Skeletal muscle cell (primary cell): Measurements from ENCODE around the gene SEMA3G.

Experiments
- DNase-seq: peaks from one replicate; pipeline ENCODE4 v3.0.0-alpha.2; 2010; ENCODE audit warnings: low read depth
- H3K4me3 ChIP-seq: 2 replicates; pipeline ENCODE4 v1.5.1; 2011; ENCODE audit warnings: low read depth, mild to moderate bottlenecking, control low read depth, low read length, moderate library complexity

The SEMA3G gene

GRCh38 chr3:52442409-52443267 lies 2.3 kb downstream of the SEMA3G start:
- no peak overlapping the region for H3K4me3 ChIP-seq
- no peak for DNase-seq

DNA sequence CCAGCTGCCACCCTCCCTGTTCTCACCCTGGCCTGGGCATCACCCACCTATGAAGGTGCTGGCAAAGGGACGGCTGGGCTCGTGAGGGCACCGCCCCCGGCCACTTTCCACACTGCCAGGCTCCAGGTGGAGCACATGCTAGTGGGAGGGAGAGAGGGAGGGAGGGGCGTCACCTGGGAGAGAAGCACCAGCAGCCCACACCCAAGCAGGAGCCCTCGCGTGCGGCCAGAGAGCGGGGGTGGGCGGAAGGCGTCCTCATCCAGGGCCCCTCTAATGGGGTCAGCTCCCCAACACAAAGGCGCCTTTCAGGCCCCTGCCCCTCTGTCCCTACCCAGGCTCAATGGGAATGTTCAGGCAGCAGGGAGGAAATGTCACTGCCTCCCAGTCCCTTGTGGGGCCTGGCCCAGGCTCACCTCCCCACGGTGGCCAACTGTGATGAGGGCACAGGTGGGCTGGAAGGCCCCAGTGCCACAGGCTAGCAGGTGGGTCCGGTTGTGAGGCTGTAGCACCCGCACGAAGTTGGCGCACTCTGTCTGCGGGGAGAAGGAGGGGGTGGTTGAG lies 3.1 kb downstream of the SEMA3G start:
- H3K4me3 ChIP-seq = no peak overlapping the region
- DNase-seq = no peak

- no peak for DNase-seq
- H3K4me3 ChIP-seq = no peak overlapping the region
These were observed 3.7 kb downstream of the SEMA3G start for GRCh38 chr3:52441091-52441771.

GRCh38 chr3:52440671-52441070 lies 4.2 kb downstream of the SEMA3G start:
- DNase-seq = no peak
- no peak overlapping the region for H3K4me3 ChIP-seq

- H3K4me3 ChIP-seq = no peak overlapping the region
- DNase-seq = no peak
These were observed 4.7 kb downstream of the SEMA3G start for GRCh38 chr3:52440249-52440551.

DNA sequence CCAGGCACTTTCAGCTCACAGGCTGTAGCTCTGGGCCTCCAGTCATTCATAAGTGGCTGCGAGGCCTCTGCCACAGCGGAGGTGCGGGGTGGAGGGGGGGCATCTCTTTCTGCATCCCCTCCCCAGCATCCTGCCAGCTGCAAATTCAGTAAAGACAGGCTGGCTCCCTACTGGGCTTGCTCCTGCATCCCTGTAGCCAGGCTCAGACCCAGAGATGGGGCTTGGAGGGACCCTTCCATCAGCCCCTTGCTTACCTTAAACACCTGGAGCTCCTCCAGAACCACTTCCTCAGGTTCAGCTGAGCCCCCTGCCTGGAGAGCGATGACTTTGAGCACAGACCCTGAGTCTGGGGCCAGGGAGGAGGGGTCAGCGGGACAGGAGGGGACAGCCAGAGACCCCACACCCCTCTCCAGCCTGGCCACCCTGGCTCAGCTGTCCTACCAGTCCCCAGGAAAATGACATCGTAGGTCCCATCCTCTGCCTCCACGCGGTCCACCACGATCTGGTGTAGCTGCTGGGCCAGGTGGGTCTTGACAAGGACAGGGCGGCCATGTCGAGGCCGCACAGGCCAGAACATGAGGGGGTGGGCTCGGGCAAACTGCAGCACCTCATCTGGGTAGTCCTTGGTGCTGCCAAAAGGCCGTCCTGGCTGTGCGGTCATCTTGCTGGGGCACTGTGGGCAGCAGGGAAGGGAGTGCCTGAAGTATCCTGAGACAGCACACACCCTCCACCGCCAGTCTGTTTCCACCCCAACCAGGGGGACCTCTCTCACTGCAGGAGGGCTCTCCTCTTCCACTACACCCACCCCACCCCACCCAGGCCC lies 5.3 kb downstream of the SEMA3G start:
- no peak for DNase-seq
- H3K4me3 ChIP-seq = no peak overlapping the region

DNA sequence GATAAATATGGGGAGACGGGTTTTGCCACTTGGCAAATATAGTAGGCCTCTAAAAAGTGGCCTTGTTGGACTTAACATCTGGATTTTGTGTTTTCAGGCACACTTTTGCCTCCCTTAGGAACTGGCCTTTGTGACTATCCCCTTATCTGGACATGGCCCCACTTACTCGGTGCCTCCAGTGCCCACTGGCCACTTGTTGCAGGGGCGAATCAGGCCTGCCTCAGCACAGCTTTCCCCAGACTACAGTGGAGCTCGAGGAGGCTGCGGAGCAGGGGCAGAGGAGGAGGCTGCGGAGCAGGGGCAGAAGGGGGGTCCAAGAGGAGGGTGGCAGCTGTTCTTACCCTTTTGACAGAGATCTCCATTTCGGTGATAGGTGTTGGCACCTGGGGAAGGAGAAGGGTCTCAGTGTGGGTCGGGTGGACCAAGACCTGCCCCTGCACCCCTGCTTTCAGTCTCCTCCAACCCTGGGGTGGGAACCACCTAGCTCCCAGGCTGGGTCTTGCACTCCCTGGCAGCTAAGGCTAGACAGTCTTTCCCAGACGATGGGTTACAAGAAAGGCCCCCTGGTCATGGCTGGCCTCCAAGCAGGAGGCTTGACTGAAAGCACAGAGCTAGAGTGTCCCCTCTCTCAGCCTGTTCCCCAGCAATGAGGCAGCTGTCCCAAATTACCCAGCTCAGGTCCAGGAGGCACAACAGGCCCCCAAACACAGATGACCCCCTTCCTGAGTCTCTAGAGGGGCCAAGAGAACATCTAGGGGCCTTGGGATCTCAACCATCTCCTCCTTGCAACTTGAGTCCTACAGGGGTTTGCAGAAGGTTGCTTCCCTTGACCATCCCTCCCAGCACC lies 6.1 kb downstream of the SEMA3G start:
- no peak for DNase-seq
- no peak overlapping the region for H3K4me3 ChIP-seq

- no peak for DNase-seq
- H3K4me3 ChIP-seq = no peak overlapping the region
These were observed 6.9 kb downstream of the SEMA3G start for GRCh38 chr3:52438104-52438376.

DNA sequence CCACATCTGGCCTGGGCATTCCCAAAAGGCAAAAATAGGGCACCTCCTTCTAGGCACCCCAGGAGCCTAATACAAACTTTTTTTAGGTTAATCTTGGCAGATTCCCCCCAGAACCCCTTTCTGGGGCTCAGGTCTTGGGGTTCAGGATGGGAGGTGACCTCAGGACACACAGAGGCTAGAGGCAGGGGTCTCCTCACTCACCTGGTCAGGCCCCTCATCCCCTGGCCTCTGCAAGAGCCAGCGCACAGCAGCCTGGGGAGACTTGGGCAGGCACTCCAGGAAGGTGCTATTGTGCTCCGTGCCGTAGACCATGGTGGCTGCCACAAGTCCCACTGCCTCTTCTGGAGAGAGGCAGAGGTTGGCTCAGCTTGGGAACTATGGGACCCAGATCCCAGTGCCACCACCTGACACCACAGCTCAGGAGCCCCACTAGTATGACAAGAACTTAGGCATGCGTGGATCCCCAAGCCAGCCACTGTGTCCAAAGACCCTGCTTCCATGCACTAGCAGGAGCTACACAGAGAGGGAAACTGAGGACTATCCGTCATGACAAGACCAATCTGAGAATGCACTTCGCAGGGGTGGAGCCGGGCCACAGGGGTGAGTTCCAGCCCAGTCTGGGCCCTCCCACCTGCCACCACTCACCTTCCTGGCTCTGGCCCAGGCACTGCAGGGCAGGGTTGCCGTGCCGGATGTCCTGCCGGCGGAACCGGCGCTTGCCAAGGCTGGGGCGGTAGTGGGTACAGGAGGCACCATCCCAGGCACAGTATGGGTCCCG lies 7.4 kb downstream of the SEMA3G start:
- DNase-seq = no peak
- H3K4me3 ChIP-seq = no peak overlapping the region

DNA sequence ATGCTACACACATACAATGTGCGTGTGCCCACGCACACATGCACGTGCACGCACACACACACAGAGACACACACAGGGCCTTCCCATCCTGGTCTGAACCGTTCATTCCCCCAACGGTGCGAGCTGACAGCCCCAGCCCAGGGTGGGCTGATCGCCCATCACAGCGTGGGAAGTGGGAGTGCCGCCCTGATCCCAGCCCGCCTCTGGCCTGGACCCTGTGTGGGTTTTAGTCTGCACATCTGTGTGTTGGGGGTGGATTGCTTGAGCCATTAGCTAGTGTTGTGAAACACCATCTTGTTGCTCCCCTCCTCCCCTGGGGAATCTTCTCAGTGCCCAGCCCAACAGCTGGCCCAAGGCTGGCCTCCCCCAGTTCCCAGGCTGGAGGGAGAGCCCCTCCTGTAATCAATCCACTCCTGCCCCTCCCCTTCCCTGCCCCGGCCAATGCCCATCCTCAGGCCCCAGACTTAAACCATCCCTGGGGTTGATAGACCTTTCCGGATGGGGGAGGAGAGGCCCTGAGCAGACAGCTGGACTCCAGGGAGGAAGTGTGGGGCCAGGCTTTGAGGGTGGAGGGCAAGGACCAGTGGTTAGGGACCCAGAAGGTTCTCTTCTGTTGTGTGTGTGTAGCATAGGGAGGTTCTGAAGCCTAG lies 8.3 kb downstream of the SEMA3G start:
- H3K4me3 ChIP-seq = no peak overlapping the region
- DNase-seq = peak; percentile 76

DNA sequence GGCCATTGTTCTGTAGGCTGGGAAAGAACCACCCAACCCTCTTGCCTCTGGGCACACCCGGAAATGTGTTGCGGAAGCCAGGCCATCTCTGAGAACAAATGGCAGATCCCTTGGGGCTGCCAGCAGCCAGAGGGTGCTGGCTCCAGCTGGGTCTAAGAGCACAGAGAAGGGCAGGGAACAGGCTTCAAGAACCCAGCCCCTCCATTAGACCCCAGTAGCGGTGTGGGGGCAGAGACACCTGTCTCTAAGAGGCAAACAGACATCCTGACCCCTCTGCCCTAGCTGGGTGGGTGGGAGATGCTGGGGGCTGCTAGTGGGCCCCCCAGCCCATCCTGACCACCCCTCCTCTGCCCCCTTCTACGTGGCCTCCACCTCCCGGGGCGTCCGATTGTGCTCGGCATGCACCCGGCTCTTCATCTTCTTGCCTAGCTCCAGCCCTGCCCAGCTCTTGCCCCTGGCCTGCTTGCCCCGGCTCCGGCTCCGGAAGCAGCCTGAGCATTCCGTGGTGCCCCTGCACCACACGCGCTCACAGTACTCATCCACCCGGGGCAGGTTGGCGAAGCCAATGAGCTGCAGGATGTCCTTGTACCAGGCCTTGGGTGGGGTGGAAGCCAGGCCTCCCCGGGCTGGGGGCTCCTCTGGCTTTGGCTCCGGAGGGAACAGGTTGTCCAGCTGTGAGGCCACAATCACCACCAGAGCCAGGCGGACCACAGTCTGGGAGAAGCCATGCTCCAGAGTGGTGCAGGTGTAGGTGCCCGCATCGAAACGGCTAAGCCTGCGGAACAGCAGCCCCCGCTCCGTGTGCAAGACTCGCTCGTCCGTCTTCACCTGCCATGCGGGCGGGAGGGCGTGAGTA lies 9.4 kb downstream of the SEMA3G start:
- DNase-seq = no peak

GRCh38 chr3:52434491-52435115 lies 10.3 kb downstream of the SEMA3G start:
- DNase-seq = no peak

More for the DNA sequence above, 9.4 kb downstream of the SEMA3G start:
- H3K4me3 ChIP-seq = no peak overlapping the region

GRCh38 chr3:52433996-52434479 lies 10.9 kb downstream of the SEMA3G start:
- no peak overlapping the region for H3K4me3 ChIP-seq
- no peak for DNase-seq

More at GRCh38 chr3:52434491-52435115, 10.3 kb downstream of the SEMA3G start:
- H3K4me3 ChIP-seq = no peak overlapping the region

- no peak overlapping the region for H3K4me3 ChIP-seq
- DNase-seq = no peak
These were observed 11.4 kb downstream of the SEMA3G start for GRCh38 chr3:52433328-52433995.

DNA sequence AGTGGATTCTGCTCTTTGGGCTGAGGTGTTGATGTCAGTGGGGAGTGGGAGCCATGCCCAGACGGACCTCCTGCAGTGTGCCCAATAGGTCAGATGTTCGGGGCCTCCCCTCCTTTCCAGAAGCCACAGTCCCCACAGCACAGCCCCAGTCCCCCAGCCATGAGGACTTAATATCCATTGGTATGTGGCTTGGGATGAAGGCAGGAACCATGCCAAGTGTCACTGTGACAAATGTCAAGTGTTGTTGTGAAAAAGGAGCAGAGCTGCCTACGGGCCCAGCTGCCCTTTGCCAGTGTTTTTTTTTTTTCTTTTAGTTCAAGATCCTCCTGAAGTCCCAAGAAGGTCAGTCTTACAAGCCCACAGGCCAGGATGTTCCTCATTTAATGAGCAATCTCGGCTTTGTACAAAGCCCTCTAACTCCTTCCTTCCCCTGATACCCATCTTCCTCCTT lies 12.2 kb downstream of the SEMA3G start:
- no peak overlapping the region for H3K4me3 ChIP-seq
- no peak for DNase-seq

GRCh38 chr3:52432225-52432624 lies 12.7 kb downstream of the SEMA3G start:
- H3K4me3 ChIP-seq = no peak overlapping the region
- no peak for DNase-seq
